CD4-positive, alpha-beta T cell (primary cell): ENCODE measurements around the gene ARHGAP21. TPM values are rescaled to one million over a fixed set of nuclear protein-coding genes. Genes with fewer than 3 reads are reported as not detected.

ENCODE experiments used
- ATAC-seq: fragments of 200-7000 bp; cut with Tn5 transposase; one replicate; pipeline ENCODE4 v1.10.0; 2022; ENCODE audit warnings: mild to moderate bottlenecking; ENCODE audit not compliant: poor library complexity
- CTCF ChIA-PET: fragments of 350-600 bp; sonication (Branson Sonifier 250); formaldehyde crosslinking; loops from one replicate; lab custom pipeline; 2021; ENCODE audit warnings: antibody characterized with exemption, inconsistent platforms; lab: Charles Lee
- POLR2A ChIA-PET: fragments of 350-600 bp; sonication (Branson Sonifier 250); formaldehyde crosslinking; loops from one replicate; lab custom pipeline; 2021; ENCODE audit warnings: antibody characterized with exemption, inconsistent platforms; lab: Charles Lee
- DNase-seq, 14 experiments: peaks; one replicate each; pipeline ENCODE4 v3.0.0-alpha.2; 2013 to 2020; ENCODE audit warnings: mixed read lengths in 2 of 14
- H3K27ac ChIP-seq, 2 donors: one replicate each; pipeline versions ENCODE4 v1.5.1 to v1.7.0; 2013; ENCODE audit warnings: low read length in 2 of 2, low read depth in 1 of 2, mild to moderate bottlenecking in 1 of 2
- H3K27me3 ChIP-seq, 2 experiments: 1 replicate in 1 of 2; 2 replicates in 1 of 2; pipeline versions ENCODE4 v1.6.1 to v1.7.0; 2013; ENCODE audit warnings: low read length in 2 of 2, control low read depth in 1 of 2, mild to moderate bottlenecking in 1 of 2, moderate library complexity in 1 of 2; ENCODE audit not compliant: insufficient read depth in 2 of 2, control insufficient read depth in 1 of 2
- H3K36me3 ChIP-seq: one replicate; pipeline ENCODE4 v1.6.1; 2013; ENCODE audit warnings: low read length, control low read depth; ENCODE audit not compliant: insufficient read depth
- H3K4me1 ChIP-seq: one replicate; pipeline ENCODE4 v1.6.1; 2013; ENCODE audit warnings: low read length, control low read depth; ENCODE audit not compliant: insufficient read depth
- H3K4me3 ChIP-seq: one replicate; pipeline ENCODE4 v1.5.1; 2013; ENCODE audit warnings: mild to moderate bottlenecking, low read length, moderate library complexity
- H3K9me3 ChIP-seq, 2 experiments: 1 replicate in 1 of 2; 2 replicates in 1 of 2; pipeline versions ENCODE4 v1.6.1 to v1.7.0; 2013; ENCODE audit warnings: low read length in 2 of 2, mild to moderate bottlenecking in 2 of 2, control low read depth in 1 of 2, moderate library complexity in 1 of 2; ENCODE audit not compliant: control insufficient read depth in 1 of 2, insufficient read depth in 1 of 2
- H3K27ac Mint-ChIP-seq: one replicate; pipeline ENCODE4 v1.8.0; 2020; ENCODE audit warnings: mixed read lengths
- H3K27me3 Mint-ChIP-seq: one replicate; pipeline ENCODE4 v1.8.0; 2021; ENCODE audit warnings: mixed read lengths
- H3K36me3 Mint-ChIP-seq: one replicate; pipeline ENCODE4 v1.8.0; 2021; ENCODE audit warnings: low read depth, mixed read lengths
- H3K4me1 Mint-ChIP-seq: one replicate; pipeline ENCODE4 v1.8.0; 2021; ENCODE audit warnings: low read depth, mixed read lengths
- H3K4me3 Mint-ChIP-seq: one replicate; pipeline ENCODE4 v1.8.0; 2020; ENCODE audit warnings: mild to moderate bottlenecking, mixed read lengths
- H3K9me3 Mint-ChIP-seq: one replicate; pipeline ENCODE4 v1.8.0; 2020; ENCODE audit warnings: mixed read lengths
- intact Hi-C, 2 experiments: fragments of 100-400 bp; cut with DNase I in 1 of 2; cut with micrococcal nuclease in 1 of 2; formaldehyde crosslinking; loops; one replicate each; pipeline versions ENCODE4 v1.15.1 to v1.9.0; 2023 to 2025; cut with DNase I, micrococcal nuclease
- total RNA-seq, 174 experiments: library from RNA in 2 of 174; stranded (reverse) in 2 of 174; gene quantifications; one replicate each; pipeline ENCODE4 v1.2.3 and lab custom pipeline; 2021 to 2026
- TF ChIP-seq, protein P1 (sequence below): fragments of 200-600 bp; IDR thresholded peaks from one replicate; pipeline ENCODE4 v1.8.0; 2022; ENCODE audit warnings: antibody characterized with exemption, mild to moderate bottlenecking

The ARHGAP21 gene
- total RNA-seq, 2 experiments from 2014 or later: 38.4 to 43.4 TPM

DNA sequence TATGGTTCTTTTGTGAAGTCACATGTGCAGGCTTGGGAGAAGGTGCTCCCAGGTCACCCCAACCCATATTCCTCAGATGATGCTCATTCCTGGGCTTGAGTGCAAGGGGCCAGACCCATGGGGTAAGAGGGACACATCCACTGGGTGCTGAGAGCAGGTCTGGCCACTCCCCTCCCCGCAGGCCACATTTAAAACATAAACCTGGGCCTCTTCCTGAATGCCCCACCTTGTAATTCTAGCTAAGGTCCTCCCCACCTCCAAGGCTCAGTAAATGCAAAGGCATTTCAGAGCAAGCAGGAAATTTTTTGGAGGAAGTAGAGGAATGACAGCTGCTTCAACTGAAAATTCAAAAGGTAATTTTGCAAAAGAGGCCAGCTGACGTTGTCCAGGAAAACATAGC, 172.5 kb downstream of the ARHGAP21 start:
- no peaks in the 10 kb centered on the region for H3K4me1 ChIP-seq
- intact Hi-C loops: no loop called here
- H3K4me3 ChIP-seq: no peak overlapping the region
- H3K27ac Mint-ChIP-seq: no peak overlapping the region
- no peak overlapping the region for H3K4me3 Mint-ChIP-seq
- H3K36me3 Mint-ChIP-seq: no peaks in the 10 kb centered on the region
- H3K27me3 ChIP-seq: no peaks in the 10 kb centered on the region
- no peaks in the 10 kb centered on the region for H3K9me3 Mint-ChIP-seq
- DNase-seq: no peak
- TF ChIP-seq, protein P1, sequence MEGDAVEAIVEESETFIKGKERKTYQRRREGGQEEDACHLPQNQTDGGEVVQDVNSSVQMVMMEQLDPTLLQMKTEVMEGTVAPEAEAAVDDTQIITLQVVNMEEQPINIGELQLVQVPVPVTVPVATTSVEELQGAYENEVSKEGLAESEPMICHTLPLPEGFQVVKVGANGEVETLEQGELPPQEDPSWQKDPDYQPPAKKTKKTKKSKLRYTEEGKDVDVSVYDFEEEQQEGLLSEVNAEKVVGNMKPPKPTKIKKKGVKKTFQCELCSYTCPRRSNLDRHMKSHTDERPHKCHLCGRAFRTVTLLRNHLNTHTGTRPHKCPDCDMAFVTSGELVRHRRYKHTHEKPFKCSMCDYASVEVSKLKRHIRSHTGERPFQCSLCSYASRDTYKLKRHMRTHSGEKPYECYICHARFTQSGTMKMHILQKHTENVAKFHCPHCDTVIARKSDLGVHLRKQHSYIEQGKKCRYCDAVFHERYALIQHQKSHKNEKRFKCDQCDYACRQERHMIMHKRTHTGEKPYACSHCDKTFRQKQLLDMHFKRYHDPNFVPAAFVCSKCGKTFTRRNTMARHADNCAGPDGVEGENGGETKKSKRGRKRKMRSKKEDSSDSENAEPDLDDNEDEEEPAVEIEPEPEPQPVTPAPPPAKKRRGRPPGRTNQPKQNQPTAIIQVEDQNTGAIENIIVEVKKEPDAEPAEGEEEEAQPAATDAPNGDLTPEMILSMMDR: no peak
- no peak for ATAC-seq
- H3K36me3 ChIP-seq: no peaks in the 10 kb centered on the region
- CTCF ChIA-PET: no interaction called here
- H3K4me1 Mint-ChIP-seq: no peaks in the 10 kb centered on the region
- POLR2A ChIA-PET: no interaction called here
- no peaks in the 10 kb centered on the region for H3K27me3 Mint-ChIP-seq
- no peak overlapping the region for H3K27ac ChIP-seq
- H3K9me3 ChIP-seq: peaks cover 0 to 3% of the 10 kb centered on the region in 2 experiments

DNA sequence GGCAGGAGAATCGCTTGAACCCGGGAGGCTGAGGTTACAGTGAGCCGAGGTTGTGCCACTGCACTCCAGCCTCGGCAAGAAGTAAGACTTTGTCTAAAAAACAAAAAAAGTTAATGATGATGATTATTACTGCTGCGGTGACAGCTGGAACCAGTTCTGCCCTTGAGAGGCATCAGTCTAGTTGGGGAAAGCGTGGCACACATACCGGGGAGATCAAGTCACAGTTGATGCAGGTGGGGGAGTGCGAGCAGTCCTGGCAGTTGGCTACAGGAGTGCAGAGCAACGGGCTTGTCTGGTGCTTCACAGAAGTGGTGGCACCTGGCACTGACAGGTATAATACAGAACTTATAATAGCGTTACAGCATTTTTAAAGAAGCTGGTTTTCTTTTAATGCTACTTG, 173.0 kb downstream of the ARHGAP21 start:
- Mint-ChIP-seq H3K4me1 (no peaks in the 10 kb centered on the region), H3K27ac (no peak overlapping the region), H3K9me3 (no peaks in the 10 kb centered on the region), H3K4me3 (no peak overlapping the region), H3K36me3 (no peaks in the 10 kb centered on the region), H3K27me3 (no peaks in the 10 kb centered on the region)
- H3K27me3 ChIP-seq: no peaks in the 10 kb centered on the region
- H3K4me3 ChIP-seq: no peak overlapping the region
- CTCF ChIA-PET: no interaction called here
- POLR2A ChIA-PET: no interaction called here
- no peak for DNase-seq
- intact Hi-C loops: no loop called here
- H3K9me3 ChIP-seq: peaks cover 0 to 3% of the 10 kb centered on the region in 2 experiments
- TF ChIP-seq, protein P1: no peak
- no peak for ATAC-seq
- H3K27ac ChIP-seq: no peak overlapping the region
- no peaks in the 10 kb centered on the region for H3K36me3 ChIP-seq
- H3K4me1 ChIP-seq: no peaks in the 10 kb centered on the region

DNA sequence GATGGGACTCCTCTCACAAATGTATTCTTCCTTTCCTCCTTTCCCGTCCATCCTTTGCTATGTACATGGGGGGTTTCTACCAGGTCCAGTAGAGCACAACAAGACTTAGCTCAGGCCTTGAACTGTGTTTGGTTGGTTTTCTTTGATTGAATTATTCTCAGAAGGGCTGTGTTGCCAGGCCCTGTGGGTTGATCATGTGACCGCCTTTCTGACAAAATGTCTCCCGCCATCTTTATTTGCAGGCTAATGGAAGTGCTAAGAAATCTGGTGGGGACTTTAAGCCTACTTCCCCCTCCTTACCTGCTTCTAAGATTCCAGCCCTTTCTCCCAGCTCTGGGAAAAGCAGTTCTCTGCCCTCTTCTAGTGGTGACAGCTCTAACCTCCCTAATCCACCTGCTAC, 178.1 kb downstream of the ARHGAP21 start:
- TF ChIP-seq, protein P1: no peak
- ChIA-PET CTCF (no interaction called here), POLR2A (no interaction called here)
- H3K4me1 ChIP-seq: no peaks in the 10 kb centered on the region
- intact Hi-C loops: no loop called here
- no peaks in the 10 kb centered on the region for H3K36me3 Mint-ChIP-seq
- DNase-seq: no peak
- H3K36me3 ChIP-seq: no peaks in the 10 kb centered on the region
- H3K27me3 ChIP-seq: no peaks in the 10 kb centered on the region
- H3K27ac Mint-ChIP-seq: no peak overlapping the region
- H3K4me3 Mint-ChIP-seq: no peak overlapping the region
- no peak for ATAC-seq
- no peak overlapping the region for H3K27ac ChIP-seq
- H3K9me3 Mint-ChIP-seq: no peaks in the 10 kb centered on the region
- H3K9me3 ChIP-seq: no peaks in the 10 kb centered on the region
- H3K4me3 ChIP-seq: no peak overlapping the region
- H3K27me3 Mint-ChIP-seq: no peaks in the 10 kb centered on the region
- no peaks in the 10 kb centered on the region for H3K4me1 Mint-ChIP-seq
